Ascending aorta (tissue), 2 donors: ENCODE results near the gene INTS6. TPM values are rescaled to one million over a fixed set of nuclear protein-coding genes. Genes with fewer than 3 reads are reported as not detected.
"Not testable (repeated sequence)": the region's sequence is repeated elsewhere in the genome, so short reads cannot be mapped to it uniquely, and the experiment has no call there.

Source experiments
- DNase-seq, 2 donors: peaks; one replicate each; pipeline ENCODE4 v3.0.0-alpha.2; 2019; ENCODE audit warnings: low spot score in 2 of 2
- H3K27ac ChIP-seq, 2 donors: fragments of 200-600 bp; sonication (generic); one replicate each; pipeline ENCODE4 v1.5.1; 2016 to 2017; ENCODE audit warnings: mild to moderate bottlenecking in 1 of 2
- H3K27me3 ChIP-seq: fragments of 200-600 bp; sonication (generic); one replicate; pipeline ENCODE4 v1.5.1; 2017
- H3K36me3 ChIP-seq, 2 donors: fragments of 200-600 bp; sonication (generic); one replicate each; pipeline ENCODE4 v1.5.1; 2016
- H3K4me1 ChIP-seq, 2 donors: fragments of 200-600 bp; sonication (generic); one replicate each; pipeline ENCODE4 v1.5.1; 2016 to 2017; ENCODE audit warnings: mild to moderate bottlenecking in 1 of 2
- H3K4me3 ChIP-seq, 2 donors: fragments of 200-600 bp; sonication (generic); one replicate each; pipeline ENCODE4 v1.5.1; 2016 to 2017; ENCODE audit warnings: mild to moderate bottlenecking in 1 of 2
- H3K9me3 ChIP-seq, 2 donors: fragments of 200-600 bp; sonication (generic); one replicate each; pipeline ENCODE4 v1.5.1; 2016
- intact Hi-C: fragments of 100-400 bp; cut with DNase I; formaldehyde crosslinking; loops from one replicate; pipeline ENCODE4 v1.15.1; 2023
- total RNA-seq: library from RNA; depleted of rRNA; stranded (reverse); fragments of >200 nt; gene quantifications from one replicate; pipeline ENCODE4 v1.1.0, GENCODE V29; 2016
- TF ChIP-seq, protein P1 (sequence below), 3 experiments: fragments of 200-600 bp in 2 of 3; fragments of 450-650 bp in 1 of 3; sonication (generic) in 2 of 3; IDR thresholded peaks; one replicate each; pipeline ENCODE4 v1.5.1; 2016 to 2019; ENCODE audit warnings: antibody characterized with exemption in 3 of 3, mild to moderate bottlenecking in 1 of 3, moderate library complexity in 1 of 3

INTS6 gene
- total RNA-seq, 1 donor from 2014 or later, result 43.5 TPM

DNA sequence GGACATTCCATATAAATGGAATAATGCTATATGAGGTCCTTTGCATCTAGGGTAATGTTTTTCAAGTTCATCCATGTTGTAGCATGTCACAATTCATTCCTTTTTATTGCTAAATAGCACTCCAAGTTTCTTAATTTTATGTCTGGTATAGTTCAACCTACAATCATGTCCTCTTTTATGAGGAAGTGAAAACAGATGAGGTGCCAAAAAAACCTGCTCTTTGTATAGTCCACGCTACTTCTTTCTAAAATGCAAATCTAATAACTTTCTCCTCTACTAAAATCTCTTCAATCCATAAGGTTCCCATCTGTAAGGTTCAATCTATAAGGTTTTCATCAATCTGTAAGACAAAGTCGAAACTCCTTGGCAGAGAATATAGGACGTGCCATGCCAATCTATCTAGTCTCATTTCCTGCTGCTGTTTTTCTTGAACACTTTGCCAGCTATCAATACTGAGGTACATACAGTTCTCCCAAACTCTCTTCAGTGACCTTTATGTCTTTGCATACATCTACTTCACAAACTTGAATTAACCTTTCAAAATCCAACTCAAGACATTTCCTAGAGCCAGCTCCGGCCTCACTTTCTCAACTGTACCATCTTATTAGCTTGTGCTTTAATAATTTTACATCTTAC lies 33.7 kb downstream of the INTS6 start:
- H3K4me3 ChIP-seq, result no peak overlapping the region

DNA sequence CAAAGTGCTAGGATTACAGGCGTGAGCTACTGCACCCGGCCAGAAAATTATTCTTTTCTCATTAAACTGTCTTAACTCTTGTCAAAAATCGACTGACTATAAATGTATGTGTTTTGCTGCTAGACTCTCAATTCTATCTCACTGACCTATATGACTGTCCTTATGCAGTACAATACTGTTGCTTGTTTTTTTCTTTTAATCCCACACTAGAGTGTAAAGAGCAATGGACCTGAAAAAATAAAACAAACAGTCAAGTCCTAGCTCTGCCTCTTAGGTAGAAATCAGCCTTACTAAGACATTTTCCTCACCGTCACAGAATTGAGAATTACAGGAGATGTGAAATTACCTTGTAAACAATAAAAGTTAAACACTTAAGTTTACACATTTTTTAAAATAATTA lies 35.1 kb downstream of the INTS6 start:
- DNase-seq, result no peak
- Histone ChIP-seq H3K27me3 (no peaks in the 10 kb centered on the region), H3K9me3 (no peaks in the 10 kb centered on the region), H3K4me3 (no peak overlapping the region), H3K36me3 (no peaks in the 10 kb centered on the region), H3K4me1 (peaks cover 0 to 8% of the 10 kb centered on the region in 2 donors), H3K27ac (no peak overlapping the region)
- intact Hi-C loops, result no loop called here
- TF ChIP-seq, protein P1, sequence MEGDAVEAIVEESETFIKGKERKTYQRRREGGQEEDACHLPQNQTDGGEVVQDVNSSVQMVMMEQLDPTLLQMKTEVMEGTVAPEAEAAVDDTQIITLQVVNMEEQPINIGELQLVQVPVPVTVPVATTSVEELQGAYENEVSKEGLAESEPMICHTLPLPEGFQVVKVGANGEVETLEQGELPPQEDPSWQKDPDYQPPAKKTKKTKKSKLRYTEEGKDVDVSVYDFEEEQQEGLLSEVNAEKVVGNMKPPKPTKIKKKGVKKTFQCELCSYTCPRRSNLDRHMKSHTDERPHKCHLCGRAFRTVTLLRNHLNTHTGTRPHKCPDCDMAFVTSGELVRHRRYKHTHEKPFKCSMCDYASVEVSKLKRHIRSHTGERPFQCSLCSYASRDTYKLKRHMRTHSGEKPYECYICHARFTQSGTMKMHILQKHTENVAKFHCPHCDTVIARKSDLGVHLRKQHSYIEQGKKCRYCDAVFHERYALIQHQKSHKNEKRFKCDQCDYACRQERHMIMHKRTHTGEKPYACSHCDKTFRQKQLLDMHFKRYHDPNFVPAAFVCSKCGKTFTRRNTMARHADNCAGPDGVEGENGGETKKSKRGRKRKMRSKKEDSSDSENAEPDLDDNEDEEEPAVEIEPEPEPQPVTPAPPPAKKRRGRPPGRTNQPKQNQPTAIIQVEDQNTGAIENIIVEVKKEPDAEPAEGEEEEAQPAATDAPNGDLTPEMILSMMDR (IDR thresholded peaks at IDR 0.05), result no peak

More for the DNA sequence above, 33.7 kb downstream of the INTS6 start:
- intact Hi-C loops, result no loop called here
- Histone ChIP-seq H3K36me3 (no peaks in the 10 kb centered on the region), H3K4me1 (peaks cover 0 to 8% of the 10 kb centered on the region in 2 donors), H3K9me3 (no peaks in the 10 kb centered on the region), H3K27ac (no peak overlapping the region), H3K27me3 (no peaks in the 10 kb centered on the region)
- DNase-seq, result no peak
- TF ChIP-seq, protein P1 (IDR thresholded peaks at IDR 0.05), result no peak

DNA sequence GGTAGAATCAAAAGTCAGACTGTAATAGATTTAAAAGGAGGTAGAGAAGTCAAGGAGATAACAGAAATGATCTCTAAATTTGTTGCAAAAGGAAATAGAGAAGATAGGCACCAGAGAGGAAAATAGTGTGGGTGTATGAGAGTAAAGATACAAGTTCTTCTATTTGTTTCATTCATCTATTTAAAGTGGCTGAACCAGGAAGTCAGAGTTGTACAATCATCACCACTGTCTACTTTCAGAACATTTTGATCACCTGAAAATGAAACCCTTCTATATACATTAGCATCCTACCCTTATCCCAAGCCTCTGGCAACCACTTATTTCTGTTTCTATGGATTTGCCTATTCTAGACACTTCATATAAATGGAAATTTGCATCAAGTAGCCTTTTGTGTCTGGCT lies 36.7 kb downstream of the INTS6 start:
- DNase-seq, result no peak
- H3K27me3 ChIP-seq, result no peaks in the 10 kb centered on the region
- no peaks in the 10 kb centered on the region for H3K36me3 ChIP-seq
- no peak overlapping the region for H3K27ac ChIP-seq
- TF ChIP-seq, protein P1 (IDR thresholded peaks at IDR 0.05), result no peak
- H3K9me3 ChIP-seq, result no peaks in the 10 kb centered on the region
- no peak overlapping the region for H3K4me3 ChIP-seq
- H3K4me1 ChIP-seq, result peaks cover 0 to 8% of the 10 kb centered on the region in 2 donors
- intact Hi-C loops, result no loop called here

DNA sequence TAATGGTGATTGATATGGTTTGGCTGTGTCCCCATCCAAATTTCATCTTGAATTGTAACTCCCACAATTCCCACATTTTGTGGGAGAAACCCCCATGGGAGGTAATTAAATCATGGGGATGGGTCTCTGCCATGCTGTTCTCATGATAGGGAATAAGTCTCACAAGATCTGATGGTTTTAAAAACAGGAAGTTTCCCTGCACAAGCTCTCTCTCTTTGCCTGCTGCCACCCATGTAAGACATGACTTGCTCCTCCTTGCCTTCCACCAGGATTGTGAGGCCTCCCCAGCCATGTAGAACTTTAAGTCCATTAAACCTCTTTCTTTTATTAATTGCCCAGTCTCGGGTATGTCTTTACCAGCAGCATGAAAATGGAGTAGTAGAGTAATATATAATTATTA lies 37.5 kb downstream of the INTS6 start:
- intact Hi-C loops, H3K36me3 ChIP-seq, DNase-seq, H3K9me3 ChIP-seq, H3K4me3 ChIP-seq, H3K4me1 ChIP-seq, H3K27ac ChIP-seq, H3K27me3 ChIP-seq: not testable (repeated sequence)

DNA sequence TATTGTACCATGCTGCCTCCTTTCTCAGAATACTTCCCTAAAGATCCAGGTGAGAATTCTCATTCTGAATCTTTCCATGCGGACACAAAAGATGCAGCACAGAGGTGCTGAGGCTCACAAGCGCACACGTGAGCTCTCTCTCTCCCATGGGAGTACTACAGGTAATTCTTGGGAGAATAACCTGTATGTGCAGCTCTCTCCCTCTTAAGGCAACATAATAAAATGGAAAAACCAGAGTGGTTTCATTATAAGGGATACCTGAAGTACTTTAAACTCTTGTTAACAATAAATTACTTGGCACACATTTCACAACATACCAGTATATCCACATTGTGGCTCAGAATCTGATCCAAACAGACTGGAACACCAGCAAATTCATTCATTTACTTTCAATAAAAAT lies 40.4 kb downstream of the INTS6 start:
- Histone ChIP-seq H3K27ac (no peak overlapping the region), H3K4me1 (peaks cover 0 to 4% of the 10 kb centered on the region in 2 donors), H3K9me3 (no peaks in the 10 kb centered on the region), H3K4me3 (no peak overlapping the region), H3K27me3 (no peaks in the 10 kb centered on the region), H3K36me3 (no peaks in the 10 kb centered on the region)
- TF ChIP-seq, protein P1 (IDR thresholded peaks at IDR 0.05), result no peak
- intact Hi-C loops, result no loop called here
- DNase-seq, result no peak

DNA sequence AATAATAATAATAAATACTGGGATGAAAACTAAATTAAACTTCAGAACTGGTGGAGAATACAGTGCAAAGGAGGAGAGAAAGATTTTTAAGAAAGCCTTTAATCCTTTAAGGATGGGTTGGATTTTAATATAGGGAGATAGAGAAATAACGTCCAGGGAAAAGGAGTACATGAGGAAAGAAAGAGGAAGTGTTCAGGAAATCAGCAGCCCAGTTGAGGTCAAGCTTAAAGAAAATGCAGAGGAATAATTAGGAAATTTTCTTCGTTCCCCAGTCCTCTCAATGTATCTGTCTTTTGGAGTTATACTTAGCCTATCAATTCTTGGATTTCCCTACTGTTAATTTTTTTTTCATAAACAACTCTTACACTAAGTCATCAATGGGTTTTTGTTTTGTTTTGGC lies 47.7 kb downstream of the INTS6 start:
- no peak overlapping the region for H3K27ac ChIP-seq
- no peaks in the 10 kb centered on the region for H3K27me3 ChIP-seq
- intact Hi-C loops, result no loop called here
- no peak for DNase-seq
- H3K4me1 ChIP-seq, result peaks cover 0 to 5% of the 10 kb centered on the region in 2 donors
- H3K9me3 ChIP-seq, result no peaks in the 10 kb centered on the region
- H3K36me3 ChIP-seq, result no peaks in the 10 kb centered on the region
- TF ChIP-seq, protein P1 (IDR thresholded peaks at IDR 0.05), result no peak
- H3K4me3 ChIP-seq, result no peak overlapping the region
